Measurements from ENCODE around the gene GLYATL1B. TPM values are rescaled to one million over a fixed set of nuclear protein-coding genes. Genes with fewer than 3 reads are reported as not detected.
"Not testable (repeated sequence)": the region's sequence is repeated elsewhere in the genome, so short reads cannot be mapped to it uniquely, and the experiment has no call there.

GLYATL1B gene
- total RNA-seq (ENCODE audit: low replicate concordance) = not detected in 2 replicates
- long read RNA-seq = 0 reads

GRCh38 chr11:59086007-59086406 lies at the start of gene GLYATL1B:
TSS of gene GLYATL1B (plus strand) at chr11:59086307. CDS start at chr11:59086307, 0 bp downstream.
- not testable (repeated sequence) for H3K36me3 Mint-ChIP-seq; H3K27ac Mint-ChIP-seq; H3K9me3 Mint-ChIP-seq; H3K4me3 Mint-ChIP-seq; H3K4me1 Mint-ChIP-seq (ENCODE audit: unreplicated experiment); DNase-seq (ENCODE audit: extremely low spot score, unreplicated experiment)
- peaks cover 20% of the 10 kb centered on the region for H3K27me3 Mint-ChIP-seq

DNA sequence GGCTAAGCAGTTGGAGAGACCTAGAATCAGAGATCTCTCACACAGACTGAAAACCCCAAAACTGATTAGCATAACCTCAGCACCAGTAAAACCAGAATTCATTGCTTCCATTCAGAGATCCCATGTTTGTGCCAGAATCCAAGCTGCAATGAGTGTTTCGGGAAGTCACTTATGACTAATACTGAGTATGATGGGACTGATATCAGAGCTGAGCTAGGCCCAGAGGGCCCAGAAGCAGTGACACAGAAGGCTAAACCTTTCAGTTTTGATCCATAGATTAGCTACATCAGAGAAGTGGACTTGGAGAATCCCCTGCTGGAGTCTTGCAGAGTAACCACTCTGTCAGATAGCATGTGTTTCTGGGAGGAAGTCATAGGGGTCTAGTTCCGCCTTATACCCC lies 49.6 kb upstream of the GLYATL1B start:
- H3K4me1 Mint-ChIP-seq (ENCODE audit: unreplicated experiment); H3K27ac Mint-ChIP-seq; H3K4me3 Mint-ChIP-seq; H3K9me3 Mint-ChIP-seq; H3K36me3 Mint-ChIP-seq; DNase-seq (ENCODE audit: extremely low spot score, unreplicated experiment): not testable (repeated sequence)
- H3K27me3 Mint-ChIP-seq = peaks cover 22% of the 10 kb centered on the region

DNA sequence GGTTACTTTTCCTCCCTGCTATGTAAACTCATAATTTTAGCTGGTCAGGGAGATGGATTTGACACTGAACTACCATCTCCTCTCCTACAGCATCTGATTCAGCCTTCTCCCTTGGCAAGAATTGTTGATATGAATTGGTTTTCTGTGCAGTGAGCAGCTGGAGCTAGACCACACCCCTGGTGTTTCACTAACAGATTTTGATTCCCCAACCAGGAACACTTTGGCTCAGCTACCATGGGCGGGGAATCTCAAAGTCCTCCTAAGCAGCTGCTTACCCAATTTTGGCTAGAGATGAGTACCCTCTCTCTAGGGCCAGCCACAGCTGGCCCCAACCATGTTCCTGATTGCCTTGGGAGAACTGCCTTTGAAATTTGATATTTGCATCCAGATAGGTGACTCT lies 48.7 kb upstream of the GLYATL1B start:
- peaks cover 19% of the 10 kb centered on the region for H3K27me3 Mint-ChIP-seq

DNA sequence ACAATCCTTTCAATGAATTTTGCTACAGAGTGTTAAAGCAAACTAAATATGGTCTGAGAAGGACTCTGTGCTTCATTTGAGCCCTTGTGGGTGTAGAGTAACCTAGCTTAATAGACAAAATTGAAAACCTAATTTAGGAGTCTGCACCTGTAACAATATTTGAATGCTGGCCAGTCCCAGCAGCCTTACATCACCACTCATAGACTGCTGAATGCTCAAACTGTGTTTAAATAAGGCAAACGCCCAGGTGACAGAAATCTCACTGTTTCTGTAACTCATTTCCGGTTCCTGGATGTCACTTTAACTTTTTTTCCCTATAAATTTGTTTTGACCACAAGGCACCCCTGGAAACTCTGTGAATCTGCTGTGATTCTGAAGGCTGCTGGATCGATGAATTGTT lies 45.5 kb upstream of the GLYATL1B start:
- H3K27me3 Mint-ChIP-seq = peaks cover 8% of the 10 kb centered on the region
- H3K4me3 Mint-ChIP-seq = no peak overlapping the region
- no peaks in the 10 kb centered on the region for H3K4me1 Mint-ChIP-seq (ENCODE audit: unreplicated experiment)
- DNase-seq (ENCODE audit: extremely low spot score, unreplicated experiment) = no peak
- no peaks in the 10 kb centered on the region for H3K9me3 Mint-ChIP-seq
- H3K27ac Mint-ChIP-seq = no peak overlapping the region
- no peak for TF ChIP-seq CTCF (conservative IDR thresholded peaks at IDR 0.05)
- no peaks in the 10 kb centered on the region for H3K36me3 Mint-ChIP-seq

More for the DNA sequence above, 48.7 kb upstream of the GLYATL1B start:
- not testable (repeated sequence) for H3K4me1 Mint-ChIP-seq (ENCODE audit: unreplicated experiment); H3K27ac Mint-ChIP-seq; DNase-seq (ENCODE audit: extremely low spot score, unreplicated experiment); H3K9me3 Mint-ChIP-seq; H3K36me3 Mint-ChIP-seq; H3K4me3 Mint-ChIP-seq

- H3K9me3 Mint-ChIP-seq; H3K27ac Mint-ChIP-seq; H3K4me1 Mint-ChIP-seq (ENCODE audit: unreplicated experiment); H3K4me3 Mint-ChIP-seq; H3K36me3 Mint-ChIP-seq; DNase-seq (ENCODE audit: extremely low spot score, unreplicated experiment): not testable (repeated sequence)
- peaks cover 19% of the 10 kb centered on the region for H3K27me3 Mint-ChIP-seq
Measured at GRCh38 chr11:59051383-59051782, 34.7 kb upstream of the GLYATL1B start.

GRCh38 chr11:59052355-59052754 lies 33.8 kb upstream of the GLYATL1B start:
- H3K36me3 Mint-ChIP-seq; H3K9me3 Mint-ChIP-seq; DNase-seq (ENCODE audit: extremely low spot score, unreplicated experiment); H3K4me3 Mint-ChIP-seq; H3K27ac Mint-ChIP-seq; H3K4me1 Mint-ChIP-seq (ENCODE audit: unreplicated experiment): not testable (repeated sequence)
- peaks cover 27% of the 10 kb centered on the region for H3K27me3 Mint-ChIP-seq

DNA sequence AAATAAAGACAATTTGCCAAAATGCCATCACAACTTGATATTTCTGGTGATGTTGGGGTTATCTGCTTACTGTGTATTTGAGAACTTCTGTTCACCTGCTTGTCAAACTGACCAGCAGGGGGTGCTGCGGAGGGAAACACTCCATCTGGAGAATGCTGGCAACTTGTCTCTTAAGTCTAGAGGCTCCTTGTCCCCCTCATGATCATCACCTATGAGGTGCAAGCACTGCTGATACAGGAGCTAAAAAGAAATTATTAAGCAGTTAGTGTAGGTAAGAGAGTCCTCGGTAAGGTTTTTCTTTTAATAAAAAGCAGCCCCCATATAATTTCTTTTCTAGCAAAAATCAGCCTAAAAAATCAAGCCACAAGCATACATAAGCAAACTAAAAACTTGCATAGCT lies 32.7 kb upstream of the GLYATL1B start:
- H3K4me3 Mint-ChIP-seq = no peak overlapping the region
- no peaks in the 10 kb centered on the region for H3K36me3 Mint-ChIP-seq
- DNase-seq (ENCODE audit: extremely low spot score, unreplicated experiment) = no peak
- H3K4me1 Mint-ChIP-seq (ENCODE audit: unreplicated experiment) = peaks cover 5% of the 10 kb centered on the region
- peaks cover 37% of the 10 kb centered on the region for H3K27me3 Mint-ChIP-seq
- H3K27ac Mint-ChIP-seq = no peak overlapping the region
- H3K9me3 Mint-ChIP-seq = no peaks in the 10 kb centered on the region
- TF ChIP-seq CTCF (conservative IDR thresholded peaks at IDR 0.05) = peak; percentile 80

DNA sequence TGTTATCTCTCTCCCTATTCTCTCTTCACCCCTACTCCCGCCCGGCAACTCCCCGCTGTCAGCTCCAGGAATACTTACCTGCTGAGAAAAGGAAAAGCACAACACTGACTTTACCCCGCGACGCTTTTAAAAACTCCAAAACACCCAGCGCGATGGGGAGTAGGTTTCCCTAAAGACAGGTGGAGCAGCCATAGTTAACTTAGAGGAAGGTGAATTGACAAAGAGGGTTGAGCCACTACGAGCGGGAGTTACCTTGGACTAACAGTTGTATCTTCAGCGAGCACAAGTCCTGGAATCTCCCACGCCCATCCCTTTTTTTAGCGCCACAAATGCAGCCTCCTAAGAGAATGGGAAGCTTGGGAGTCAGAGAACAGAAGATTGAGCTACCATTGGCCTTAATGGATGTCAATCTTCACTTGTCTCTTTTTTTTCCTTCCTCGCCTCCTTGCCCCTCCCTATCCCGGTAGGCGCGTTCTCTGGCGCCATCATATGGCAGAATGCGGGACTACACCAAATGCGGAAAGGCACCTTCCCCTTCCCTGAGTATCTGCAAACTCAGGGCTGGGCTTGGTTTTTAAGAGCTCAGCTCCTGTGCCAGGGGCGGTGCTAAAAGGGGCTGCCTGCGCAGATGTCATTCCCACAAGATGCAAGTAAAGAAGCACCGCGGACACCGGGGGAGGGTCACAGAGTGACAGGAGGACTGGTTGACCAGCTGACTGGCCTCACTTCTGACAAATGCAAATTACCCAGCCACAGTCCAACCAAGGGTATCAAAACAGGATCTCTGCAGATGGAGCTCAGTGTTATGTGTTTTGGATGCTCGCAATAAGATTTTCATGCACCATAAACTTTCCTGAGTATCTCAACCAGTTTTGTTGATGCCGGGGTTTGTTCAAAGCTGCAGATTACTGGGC lies 27.7 kb upstream of the GLYATL1B start:
- not testable (repeated sequence) for H3K4me1 Mint-ChIP-seq (ENCODE audit: unreplicated experiment); H3K9me3 Mint-ChIP-seq; H3K36me3 Mint-ChIP-seq
- DNase-seq (ENCODE audit: extremely low spot score, unreplicated experiment) = peak; percentile 87
- TF ChIP-seq CTCF (conservative IDR thresholded peaks at IDR 0.05) = peak; percentile 89
- H3K4me3 Mint-ChIP-seq = peak overlapping the region; percentile 83
- H3K27me3 Mint-ChIP-seq = peaks cover 56% of the 10 kb centered on the region
- peak overlapping the region; percentile 39 for H3K27ac Mint-ChIP-seq

DNA sequence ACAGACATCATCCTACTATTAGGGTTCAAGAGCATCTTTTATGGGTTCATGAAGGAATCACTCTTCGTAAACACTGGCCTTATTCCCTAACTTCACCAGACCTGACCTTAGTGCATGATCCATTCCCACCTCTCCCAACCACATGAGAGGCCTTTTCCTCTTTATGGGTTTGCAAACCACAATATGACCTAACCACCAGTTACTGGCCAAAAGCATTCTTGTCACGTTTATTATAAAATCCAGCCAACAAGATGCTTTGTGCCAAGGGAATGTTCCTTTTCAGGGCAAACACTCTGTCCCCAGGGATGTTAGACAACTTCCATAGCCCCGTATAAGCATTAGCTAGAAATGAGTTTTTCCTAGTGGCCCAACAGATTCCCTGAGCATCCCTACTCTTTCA lies 26.0 kb upstream of the GLYATL1B start:
- not testable (repeated sequence) for H3K4me1 Mint-ChIP-seq (ENCODE audit: unreplicated experiment)

More for the DNA sequence above, 26.0 kb upstream of the GLYATL1B start:
- not testable (repeated sequence) for DNase-seq (ENCODE audit: extremely low spot score, unreplicated experiment); H3K9me3 Mint-ChIP-seq; H3K27ac Mint-ChIP-seq; H3K36me3 Mint-ChIP-seq; H3K4me3 Mint-ChIP-seq
- H3K27me3 Mint-ChIP-seq = peaks cover 63% of the 10 kb centered on the region

Data from type B pancreatic cell (in vitro differentiated cells).